Loucy (cell line): ENCODE results near the gene HOXC5.

ENCODE experiments used
- CTCF ChIP-seq: fragments of 200-600 bp; sonication (generic); conservative IDR thresholded peaks from 2 replicates; pipeline ENCODE4 v1.5.1; 2014; ENCODE audit warnings: mild to moderate bottlenecking, antibody characterized with exemption, low read length
- EZH2phosphoT487 ChIP-seq: fragments of 200-600 bp; IDR thresholded peaks from 2 replicates; pipeline ENCODE4 v1.6.1; 2018; ENCODE audit warnings: antibody characterized with exemption, mild to moderate bottlenecking, moderate library complexity, borderline replicate concordance

- TF ChIP-seq CTCF (no peak), EZH2phosphoT487 (no peak)
Observed at GRCh38 chr12:54050482-54050810, 17.6 kb downstream of the HOXC5 start.
